GM15510 (cell line): ENCODE results near the gene VSIR.

Experiments used
- POLR2A ChIP-seq: IDR thresholded peaks from 3 replicates; pipeline ENCODE4 v1.6.1; 2011; ENCODE audit warnings: borderline replicate concordance; ENCODE audit not compliant: insufficient read length; ENCODE audit errors: extremely low read depth

The VSIR gene

GRCh38 chr10:71766717-71767419 is 6.5 kb downstream of the VSIR start:
- no peak for TF ChIP-seq POLR2A

- TF ChIP-seq POLR2A: no peak
Observed at GRCh38 chr10:71765906-71766716, 7.2 kb downstream of the VSIR start.

- no peak for TF ChIP-seq POLR2A
Observed at GRCh38 chr10:71765176-71765904, 8.0 kb downstream of the VSIR start.

- no peak for TF ChIP-seq POLR2A
Observed at GRCh38 chr10:71763352-71764127, 9.8 kb downstream of the VSIR start.

GRCh38 chr10:71762324-71762723 is 11.0 kb downstream of the VSIR start:
- TF ChIP-seq POLR2A: no peak

GRCh38 chr10:71761541-71762113 is 11.7 kb downstream of the VSIR start:
- no peak for TF ChIP-seq POLR2A

GRCh38 chr10:71761105-71761511 is 12.2 kb downstream of the VSIR start:
- TF ChIP-seq POLR2A: no peak

- no peak for TF ChIP-seq POLR2A
Observed at GRCh38 chr10:71757399-71757922, 15.9 kb downstream of the VSIR start.

- TF ChIP-seq POLR2A: no peak
Observed at GRCh38 chr10:71756311-71757191, 16.8 kb downstream of the VSIR start.

- no peak for TF ChIP-seq POLR2A
Observed at GRCh38 chr10:71755179-71755879, 18.0 kb downstream of the VSIR start.

- TF ChIP-seq POLR2A: no peak
Observed at GRCh38 chr10:71754562-71754961, 18.8 kb downstream of the VSIR start.

GRCh38 chr10:71753960-71754505 is 19.3 kb downstream of the VSIR start:
- TF ChIP-seq POLR2A: no peak
